HepG2 (cell line): ENCODE measurements around the gene SLC35F3. TPM values are rescaled to one million over a fixed set of nuclear protein-coding genes. Genes with fewer than 3 reads are reported as not detected.

Experiments
- ATAC-seq: fragments of 200-7000 bp; cut with Tn5 transposase; 3 replicates; pipeline ENCODE4 v1.9.1; 2020; ENCODE audit warnings: mild to moderate bottlenecking, moderate library complexity
- BruUV-seq: library from RNA; stranded (reverse); fragments of 400-500 nt; replicated peaks from 2 replicates; lab custom pipeline; 2021; lab: Mats Ljungman, UMichigan
- CTCF ChIA-PET: fragments of 300-600 bp; formaldehyde crosslinking; extraction: SDS; loops from one replicate; lab custom pipeline; 2021; ENCODE audit warnings: low total read pairs, inconsistent platforms, low intra/inter-chr PET ratio; lab: Yijun Ruan, JAX
- POLR2A ChIA-PET: fragments of 350-600 bp; sonication (Branson Sonifier 250); formaldehyde crosslinking; loops from one replicate; lab custom pipeline; 2020; ENCODE audit warnings: antibody characterized with exemption, inconsistent platforms; lab: Yijun Ruan, JAX
- DNase-seq: peaks from one replicate; pipeline ENCODE4 v3.0.0-alpha.2; 2015; ENCODE audit warnings: low spot score
- FAIRE-seq: peaks from 3 replicates; lab custom pipeline; 2011; peaks lifted over from hg19 to GRCh38; lab: Jason Lieb, UNC
- H2AFZ ChIP-seq: one replicate; pipeline ENCODE4 v1.6.1; 2011; ENCODE audit warnings: low read length, inconsistent platforms
- H3K27ac ChIP-seq: fragments of 300-600 bp; 3 replicates; pipeline ENCODE4 v1.8.0; 2011; ENCODE audit warnings: mixed run types, mild to moderate bottlenecking, mixed read lengths, low read length, inconsistent platforms; ENCODE audit not compliant: insufficient read depth; ENCODE audit errors: extremely low read length
- H3K27me3 ChIP-seq, 2 experiments: fragments of 200-600 bp in 1 of 2; 2 replicates in 1 of 2; 3 replicates in 1 of 2; pipeline versions ENCODE4 v1.6.0 to v1.8.0; 2011; ENCODE audit warnings: low read length in 2 of 2, mild to moderate bottlenecking in 2 of 2, moderate library complexity in 2 of 2, inconsistent platforms in 1 of 2; ENCODE audit not compliant: insufficient read depth in 2 of 2, control insufficient read depth in 1 of 2
- H3K36me3 ChIP-seq, 2 experiments: fragments of 200-600 bp in 1 of 2; replicated peaks in 1 of 2; 2 replicates in 1 of 2; 3 replicates in 1 of 2; pipeline versions ENCODE4 v1.5.1 to v1.8.0; 2011; ENCODE audit warnings: low read length in 2 of 2, inconsistent platforms in 1 of 2; ENCODE audit not compliant: insufficient read depth in 2 of 2, control insufficient read depth in 1 of 2
- H3K4me1 ChIP-seq: 2 replicates; pipeline ENCODE4 v1.5.1; 2012; ENCODE audit warnings: low read length, inconsistent platforms; ENCODE audit not compliant: insufficient read depth
- H3K4me2 ChIP-seq: 2 replicates; pipeline ENCODE4 v1.6.0; 2011; ENCODE audit warnings: low read depth, low read length, inconsistent platforms
- H3K4me3 ChIP-seq, 3 experiments: fragments of 200-600 bp in 1 of 3; sonication (generic), shearing (Covaris generic) in 1 of 3; replicated peaks in 1 of 3; 2 replicates each; pipeline ENCODE4 v1.5.1; 2011 to 2016; ENCODE audit warnings: low read length in 3 of 3, inconsistent platforms in 2 of 3, low read depth in 2 of 3, mild to moderate bottlenecking in 2 of 3, control low read depth in 1 of 3, mixed read lengths in 1 of 3; ENCODE audit not compliant: insufficient read depth in 1 of 3
- H3K79me2 ChIP-seq: one replicate; pipeline ENCODE4 v1.6.1; 2011; ENCODE audit warnings: low read length, inconsistent platforms; ENCODE audit not compliant: insufficient read depth
- H3K9ac ChIP-seq: 2 replicates; pipeline ENCODE4 v1.6.0; 2011; ENCODE audit warnings: mild to moderate bottlenecking, low read depth, low read length, inconsistent platforms; ENCODE audit not compliant: insufficient read depth
- H3K9me3 ChIP-seq: 2 replicates; pipeline ENCODE4 v1.5.1; 2012; ENCODE audit warnings: mild to moderate bottlenecking, low read length
- H4K20me1 ChIP-seq: 2 replicates; pipeline ENCODE4 v1.6.0; 2011; ENCODE audit warnings: inconsistent platforms, mild to moderate bottlenecking, low read length, moderate library complexity; ENCODE audit not compliant: insufficient read depth
- GPN1 ChIP-seq: sonication (generic); formaldehyde crosslinking; IDR thresholded peaks from 2 replicates; pipeline ENCODE4 v1.5.1; 2020; ENCODE audit warnings: missing genetic modification reagents, borderline replicate concordance
- NFE2 ChIP-seq: sonication (generic); formaldehyde crosslinking; IDR thresholded peaks from 2 replicates; pipeline ENCODE4 v1.4.0; 2020; ENCODE audit warnings: missing genetic modification reagents
- NFE2L1 ChIP-seq: sonication (generic); formaldehyde crosslinking; IDR thresholded peaks from 2 replicates; pipeline ENCODE4 v1.4.0; 2020; ENCODE audit warnings: missing genetic modification reagents, mild to moderate bottlenecking, borderline replicate concordance
- NR2F2 ChIP-seq: IDR thresholded peaks from 2 replicates; pipeline ENCODE4 v1.6.1; 2012; ENCODE audit warnings: low read depth, inconsistent platforms, borderline replicate concordance
- NR2F6 ChIP-seq, 2 experiments: IDR thresholded peaks; 2 replicates each; pipeline ENCODE4 v1.6.1; 2016; ENCODE audit warnings: antibody characterized with exemption in 1 of 2, mild to moderate bottlenecking in 1 of 2
- PAX8 ChIP-seq: sonication (generic); formaldehyde crosslinking; IDR thresholded peaks from 2 replicates; pipeline ENCODE4 v1.8.0; 2022; ENCODE audit warnings: mild to moderate bottlenecking, missing genetic modification reagents, borderline replicate concordance
- PHF5A ChIP-seq: IDR thresholded peaks from one replicate; pipeline ENCODE4 v1.6.1; 2018; ENCODE audit warnings: low read depth, missing genetic modification reagents; ENCODE audit not compliant: unreplicated experiment
- SALL1 ChIP-seq: sonication (generic); formaldehyde crosslinking; IDR thresholded peaks from 2 replicates; pipeline ENCODE4 v1.8.0; 2022; ENCODE audit warnings: mild to moderate bottlenecking, missing genetic modification reagents
- SMAD1 ChIP-seq: sonication (generic); formaldehyde crosslinking; IDR thresholded peaks from 2 replicates; pipeline ENCODE4 v1.4.0; 2020; ENCODE audit warnings: missing genetic modification reagents, low read depth, mild to moderate bottlenecking, borderline replicate concordance
- STAT5B ChIP-seq: sonication (generic); formaldehyde crosslinking; IDR thresholded peaks from 2 replicates; pipeline ENCODE4 v1.4.0; 2020; ENCODE audit warnings: missing genetic modification reagents
- ZBTB34 ChIP-seq: sonication (generic); formaldehyde crosslinking; IDR thresholded peaks from 2 replicates; pipeline ENCODE4 v1.8.0; 2022; ENCODE audit warnings: mild to moderate bottlenecking, missing genetic modification reagents
- ZNF24 ChIP-seq: fragments of 450-650 bp; IDR thresholded peaks from 2 replicates; pipeline ENCODE4 v1.6.1; 2017; ENCODE audit warnings: antibody characterized with exemption, mild to moderate bottlenecking
- ZNF274 ChIP-seq: sonication (generic); formaldehyde crosslinking; IDR thresholded peaks from 2 replicates; pipeline ENCODE4 v1.5.1; 2020; ENCODE audit warnings: mild to moderate bottlenecking, missing genetic modification reagents
- ZNF644 ChIP-seq: IDR thresholded peaks from 2 replicates; pipeline ENCODE4 v1.6.1; 2016; ENCODE audit warnings: low read depth
- ZNF775 ChIP-seq: sonication (generic); formaldehyde crosslinking; IDR thresholded peaks from 2 replicates; pipeline ENCODE4 v1.4.0; 2020; ENCODE audit warnings: missing genetic modification reagents, mild to moderate bottlenecking, moderate library complexity, borderline replicate concordance
- WGBS: methylation state at CpG from one replicate; pipeline ENCODE4 v1.1.6; 2017; ENCODE audit warnings: low lambda C conversion rate; 5-methylcytosine and 5-hydroxymethylcytosine counted together
- in situ Hi-C: cut with HindIII; loops from 2 replicates; pipeline ENCODE4 v1.10.0; 2017; ENCODE audit warnings: low pct_unique_long_range_greater_than_20kb; ENCODE audit not compliant: extremely low pct_ligation_motif_present
- intact Hi-C: fragments of 100-400 bp; cut with micrococcal nuclease; formaldehyde crosslinking; loops from one replicate; pipeline ENCODE4 v1.10.0; 2022; ENCODE audit not compliant: unreplicated experiment
- polyA plus RNA-seq, 8 experiments: library from polyadenylated mRNA; depleted of rRNA in 3 of 8; stranded (reverse) in 7 of 8; unstranded in 1 of 8; fragments of >200 nt; fragmentation: Illumina TruSeq in 4 of 8; extraction: Trizol in 4 of 8; gene quantifications; 2 replicates each; pipeline versions ENCODE4 v1.2.1 to v1.2.3, GENCODE V29; 2011 to 2016; ENCODE audit warnings: low read depth in 4 of 8, missing spikeins in 1 of 8, mixed read lengths in 1 of 8; ENCODE audit not compliant: insufficient read depth in 1 of 8
- total RNA-seq, 5 experiments: library from RNA; depleted of rRNA; stranded (reverse); fragments of >200 nt; fragmentation: Illumina TruSeq; extraction: Trizol; gene quantifications; 2 replicates each; pipeline ENCODE4 v1.2.3, GENCODE V29; 2016; ENCODE audit warnings: low read depth in 1 of 5

SLC35F3 gene
- total and polyA plus RNA-seq, 2 of the 13 experiments (the other 11 are each of a cell fraction or from before 2014, with no cell fraction given): not detected

GRCh38 chr1:233972563-233972950 lies 68.1 kb downstream of the SLC35F3 start:
- in situ Hi-C loops (no loop called here), intact Hi-C loops (no loop called here)
- no peak overlapping the region for H2AFZ ChIP-seq
- DNase-seq: no peak
- no peak overlapping the region for H3K9ac ChIP-seq
- ATAC-seq: no peak
- H3K79me2 ChIP-seq: no peaks in the 10 kb centered on the region
- H3K4me1 ChIP-seq: no peaks in the 10 kb centered on the region
- H3K36me3 ChIP-seq: no peaks in the 10 kb centered on the region
- no TSS peak for BruUV-seq
- no peaks in the 10 kb centered on the region for H4K20me1 ChIP-seq
- POLR2A ChIA-PET: no interaction called here
- 2% methylated on average over 4 of the region's 4 CpGs for WGBS
- no peak overlapping the region for H3K4me3 ChIP-seq
- no peaks in the 10 kb centered on the region for H3K9me3 ChIP-seq
- CTCF ChIA-PET: no interaction called here
- TF ChIP-seq SALL1 (CRISPR knock-in tag) (no peak), STAT5B (no peak), PHF5A (CRISPR knock-in tag) (no peak), GPN1 (CRISPR knock-in tag) (no peak), ZNF775 (no peak), NFE2L1 (CRISPR knock-in tag) (no peak), NR2F6 (IDR thresholded peaks at IDR 0.05) (no peak), NR2F6 (CRISPR knock-in tag; IDR thresholded peaks at IDR 0.05) (no peak), ZNF274 (CRISPR knock-in tag) (no peak), ZNF24 (no peak), ZBTB34 (CRISPR knock-in tag) (no peak), NFE2 (CRISPR knock-in tag) (no peak), NR2F2 (no peak), ZNF644 (CRISPR knock-in tag) (no peak), SMAD1 (CRISPR knock-in tag) (no peak), PAX8 (CRISPR knock-in tag) (no peak)
- H3K27me3 ChIP-seq: peaks cover 0 to 14% of the 10 kb centered on the region in 2 experiments; a peak in 1 of 5 replicates
- no peak overlapping the region for H3K27ac ChIP-seq
- H3K4me2 ChIP-seq: no peak overlapping the region
- no peak for FAIRE-seq
